ENCODE data around the gene SF3A2. TPM values are rescaled to one million over a fixed set of nuclear protein-coding genes. Genes with fewer than 3 reads are reported as not detected.
"Not testable (repeated sequence)": the region's sequence is repeated elsewhere in the genome, so short reads cannot be mapped to it uniquely, and the experiment has no call there.

The SF3A2 gene
- total RNA-seq, 1 experiment from 2014 or later: 18.9 TPM

DNA sequence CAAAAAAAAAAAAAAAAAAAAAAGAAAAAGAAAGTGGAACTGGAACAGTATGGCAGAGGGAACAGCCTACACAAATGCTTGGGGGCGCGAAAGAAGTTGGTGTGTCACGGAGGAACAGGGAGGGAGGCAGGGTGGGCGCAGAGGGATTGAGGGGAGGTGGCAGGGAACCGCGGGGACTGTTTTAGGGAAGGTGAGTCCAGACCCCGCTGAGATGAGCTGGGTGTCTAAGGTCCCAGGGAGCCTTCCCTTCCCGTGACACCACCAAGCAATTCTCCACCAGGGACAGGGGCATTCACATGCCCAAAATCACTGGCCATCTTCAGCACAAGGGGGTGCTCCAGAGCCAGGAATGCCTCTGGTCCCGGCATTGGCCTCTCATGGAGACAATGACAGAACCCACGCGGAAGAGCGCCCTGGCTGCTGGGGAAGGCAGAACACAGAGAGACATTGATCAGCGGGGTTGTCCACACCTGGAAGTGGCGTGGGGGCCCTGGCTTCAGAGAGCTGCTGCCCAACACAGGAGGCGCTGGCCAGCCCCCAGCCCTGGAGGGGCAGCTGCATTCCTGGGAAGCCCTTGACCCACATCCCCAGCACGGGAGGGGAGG, 38.4 kb downstream of the SF3A2 start:
- DNase-seq (ENCODE audit: low read depth): peak; percentile 66

DNA sequence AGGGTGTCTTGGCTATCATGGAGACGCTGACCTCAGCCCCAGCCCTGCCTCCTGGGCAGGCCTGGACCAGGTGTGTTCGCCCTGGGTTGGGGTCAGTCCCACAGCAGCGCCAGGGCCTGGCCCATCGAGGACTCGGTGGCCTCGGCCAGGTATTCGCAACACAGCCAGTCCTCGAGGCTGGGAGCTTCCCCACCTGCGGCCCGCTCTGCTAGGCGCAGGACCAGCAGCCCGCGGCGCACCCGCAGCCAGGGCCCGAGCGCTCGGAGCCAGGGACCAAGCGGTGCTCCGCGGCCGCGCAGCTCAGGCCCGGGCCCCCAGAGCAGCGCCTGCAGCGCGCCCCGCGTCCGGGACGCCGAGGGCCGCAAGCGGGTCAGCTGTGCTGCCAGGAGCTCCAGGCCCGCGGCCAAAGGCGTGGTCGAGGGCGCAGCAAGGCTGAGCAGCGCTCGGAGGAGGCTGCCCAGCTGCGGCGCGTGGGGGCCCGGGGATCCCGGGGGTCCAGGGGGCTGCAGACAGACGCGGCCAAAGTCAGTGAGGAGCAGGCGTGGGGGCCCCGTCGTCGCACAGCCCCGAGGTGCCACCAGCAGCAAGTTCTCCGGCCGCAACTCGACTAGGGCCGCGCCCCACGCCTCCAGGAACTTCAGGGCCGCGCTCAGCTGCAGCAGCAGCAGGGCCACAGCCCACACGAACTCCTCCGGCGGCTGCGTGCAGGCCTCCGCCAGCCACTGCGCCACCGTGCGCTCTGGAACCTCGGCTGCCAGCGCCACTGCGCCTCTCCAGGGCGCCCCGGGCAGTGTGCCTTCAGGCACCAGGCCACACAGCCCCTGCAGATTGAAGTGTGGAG, 39.2 kb downstream of the SF3A2 start:
- DNase-seq (ENCODE audit: low read depth): no peak

DNA sequence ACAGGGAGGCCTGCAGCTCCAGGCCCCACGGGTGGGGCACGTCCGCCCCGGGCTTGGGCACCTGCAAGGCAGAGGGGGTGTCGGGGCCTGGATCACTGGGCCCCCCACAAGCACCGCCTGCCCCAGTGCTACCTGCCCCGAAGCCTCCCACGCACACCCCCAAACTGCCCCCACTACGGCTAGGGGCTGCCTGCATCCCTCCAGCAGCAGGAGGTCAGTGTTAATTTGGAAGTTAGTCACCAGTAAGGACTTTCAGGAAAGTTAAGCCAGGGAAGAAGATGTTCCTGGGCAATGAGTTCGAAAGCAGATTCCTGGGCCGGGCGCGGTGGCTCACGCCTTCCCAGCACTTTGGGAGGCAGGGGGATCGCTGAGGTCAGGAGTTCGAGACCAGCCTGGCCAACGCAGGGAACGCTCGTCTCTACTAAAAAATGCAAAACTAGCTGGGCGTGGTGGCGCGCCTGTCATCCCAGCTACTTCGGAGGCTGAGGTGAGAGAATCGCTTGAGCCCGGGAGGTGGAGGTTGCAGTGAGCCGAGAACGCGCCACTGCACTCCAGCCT, 39.9 kb downstream of the SF3A2 start:
- no peak for DNase-seq (ENCODE audit: low read depth)

DNA sequence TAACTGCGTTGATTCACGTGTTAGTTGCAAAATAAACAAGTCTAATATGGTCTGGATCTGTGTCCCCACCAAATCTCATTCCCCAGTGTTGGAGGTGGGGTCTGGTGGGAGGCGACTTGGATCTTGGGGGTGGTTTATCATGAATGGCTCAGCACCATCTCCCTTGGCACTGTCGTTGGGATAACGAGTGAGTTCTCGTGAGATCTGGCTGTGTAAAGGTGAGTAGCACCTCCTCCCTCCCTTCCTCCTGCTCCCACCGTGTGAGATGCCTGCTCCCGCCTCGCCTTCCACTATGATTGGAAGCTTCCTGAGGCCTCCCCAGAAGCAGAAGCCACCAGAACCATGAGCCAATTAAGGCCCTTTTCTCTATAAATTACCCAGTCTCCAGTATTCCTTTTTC, 40.5 kb downstream of the SF3A2 start:
- no peak for DNase-seq (ENCODE audit: low read depth)

DNA sequence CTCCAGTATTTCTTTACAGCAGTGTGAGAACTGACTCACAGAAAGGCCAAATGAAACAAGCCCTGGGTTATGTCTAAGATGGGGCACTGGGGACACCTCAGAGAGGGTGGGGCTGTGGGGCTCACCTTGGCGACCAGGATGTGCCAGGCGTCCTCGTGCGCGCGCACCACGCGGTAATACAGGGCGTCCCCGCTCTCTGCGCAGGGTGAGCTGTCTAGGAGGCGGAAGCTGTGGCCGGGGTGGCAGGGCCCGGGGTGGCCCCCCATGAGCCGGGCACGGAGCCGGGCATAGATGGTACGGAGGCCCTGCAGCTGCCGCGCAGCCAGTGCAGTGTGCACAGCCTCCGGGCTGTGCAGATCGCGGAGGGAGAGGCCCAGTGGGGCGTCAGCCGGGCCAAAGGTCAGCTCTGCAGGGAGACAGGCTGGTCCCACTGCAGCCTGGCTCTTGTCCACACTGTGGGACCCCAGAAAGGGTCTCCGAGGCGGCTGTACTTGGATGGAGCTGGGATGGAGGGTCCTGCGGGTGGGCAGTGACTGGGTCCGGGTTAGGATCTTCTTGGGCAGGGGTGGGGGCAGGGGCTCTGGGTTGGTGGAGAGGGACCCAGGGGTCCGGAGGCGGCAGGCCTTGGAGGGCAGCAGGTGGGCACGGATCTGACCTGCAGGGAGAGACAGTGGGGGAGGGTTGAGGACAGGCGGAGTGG, 42.0 kb downstream of the SF3A2 start:
- DNase-seq (ENCODE audit: low read depth): no peak

DNA sequence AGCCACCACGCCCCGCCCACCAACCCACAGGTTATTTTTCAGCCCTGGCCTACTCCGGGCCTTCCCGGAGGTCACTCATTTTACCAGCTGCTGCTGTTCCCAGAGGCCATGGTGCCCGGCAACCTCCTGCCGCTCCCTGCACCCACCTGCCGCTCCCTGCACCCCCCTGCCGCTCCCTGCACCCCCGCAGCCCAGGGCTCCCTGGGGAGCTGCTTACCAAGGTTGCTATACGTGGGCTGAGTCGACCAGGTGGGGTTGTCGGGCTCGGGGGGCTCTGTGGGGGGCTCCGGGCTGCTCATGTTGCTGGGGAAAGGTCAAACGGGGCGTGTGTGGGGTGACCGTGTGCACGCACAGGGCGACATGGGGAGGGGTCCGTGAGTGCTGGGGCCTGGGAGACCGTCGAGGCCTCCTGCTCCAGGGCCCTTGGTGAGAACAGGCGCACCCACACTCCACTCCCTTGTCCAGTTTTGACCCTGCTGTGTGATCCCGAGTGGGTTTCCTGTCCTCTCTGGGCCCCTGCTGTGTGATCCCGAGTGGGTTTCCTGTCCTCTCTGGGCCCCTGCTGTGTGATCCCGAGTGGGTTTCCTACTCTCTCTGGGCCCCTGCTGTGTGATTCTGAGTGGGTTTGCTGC, 44.1 kb downstream of the SF3A2 start:
- no peak for DNase-seq (ENCODE audit: low read depth)

DNA sequence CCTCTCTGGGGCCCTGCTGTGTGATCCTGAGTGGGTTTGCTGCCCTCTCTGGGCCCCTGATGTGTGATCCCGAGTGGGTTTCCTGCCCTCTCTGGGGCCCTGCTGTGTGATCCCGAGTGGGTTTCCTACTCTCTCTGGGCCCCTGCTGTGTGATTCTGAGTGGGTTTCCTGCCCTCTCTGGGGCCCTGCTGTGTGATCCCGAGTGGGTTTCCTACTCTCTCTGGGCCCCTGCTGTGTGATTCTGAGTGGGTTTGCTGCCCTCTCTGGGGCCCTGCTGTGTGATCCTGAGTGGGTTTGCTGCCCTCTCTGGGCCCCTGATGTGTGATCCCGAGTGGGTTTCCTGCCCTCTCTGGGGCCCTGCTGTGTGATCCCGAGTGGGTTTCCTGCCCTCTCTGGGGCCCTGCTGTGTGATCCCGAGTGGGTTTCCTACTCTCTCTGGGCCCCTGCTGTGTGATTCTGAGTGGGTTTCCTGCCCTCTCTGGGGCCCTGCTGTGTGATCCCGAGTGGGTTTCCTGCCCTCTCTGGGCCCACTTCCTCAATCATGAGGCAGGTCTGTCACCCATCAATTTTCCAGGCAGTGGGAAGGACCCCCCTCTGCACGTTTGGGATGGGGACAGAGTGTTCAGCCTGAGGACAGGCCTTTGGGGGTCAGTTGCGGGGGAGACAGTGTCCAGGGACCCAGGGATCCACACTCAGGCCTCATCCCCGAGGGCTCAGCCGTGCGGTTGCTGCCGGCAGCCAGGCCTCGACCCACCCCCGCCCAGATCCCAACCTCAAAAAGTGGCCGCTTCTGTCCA, 44.8 kb downstream of the SF3A2 start:
- not testable (repeated sequence) for DNase-seq (ENCODE audit: low read depth)

DNA sequence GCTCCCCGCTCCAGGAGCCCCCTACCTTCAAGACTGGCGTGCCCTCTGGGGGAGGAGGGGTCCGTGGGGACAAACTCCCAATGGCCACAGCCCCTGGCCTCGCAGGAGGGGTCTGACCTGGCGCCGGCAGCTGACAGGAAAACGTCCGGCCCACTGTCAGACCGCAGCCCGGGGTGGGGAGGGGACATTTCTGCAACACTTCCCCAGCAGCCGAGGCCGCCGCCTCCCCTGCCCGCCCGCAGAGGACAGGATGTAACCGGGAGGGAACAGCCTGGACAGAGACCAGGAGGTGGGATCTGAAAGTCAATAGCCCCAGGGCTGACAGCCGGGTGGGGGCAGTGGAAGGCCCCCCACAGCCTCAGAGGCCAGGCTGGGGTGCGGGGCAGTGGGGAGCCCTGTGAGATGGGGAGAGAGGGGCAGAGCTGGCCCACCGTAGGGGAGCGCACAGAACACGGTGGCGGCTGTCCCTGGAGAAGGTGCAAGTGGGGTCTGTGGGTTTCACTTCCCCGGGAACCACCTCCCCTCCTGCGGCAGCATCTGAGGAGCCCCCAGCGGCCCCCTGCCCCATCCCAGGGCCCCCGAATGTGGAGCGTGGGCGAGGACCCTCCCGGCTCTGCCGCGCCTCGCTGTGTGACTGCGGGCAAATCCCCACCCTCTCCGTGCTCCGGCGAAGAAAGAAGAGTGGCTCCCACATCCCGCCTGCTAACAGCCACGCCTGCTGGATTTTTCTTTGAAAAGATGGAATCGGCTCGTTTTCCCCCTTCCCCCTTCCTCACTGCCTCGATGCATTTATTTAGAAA, 45.6 kb downstream of the SF3A2 start, which contains the start of gene PEAK3:
Gene PEAK3 (minus strand): TSS at position 114 of the 800 bp plus-strand sequence. CDS start 1,244 bp downstream, outside the sequence.
- peak; percentile 72 for DNase-seq (ENCODE audit: low read depth)

DNA sequence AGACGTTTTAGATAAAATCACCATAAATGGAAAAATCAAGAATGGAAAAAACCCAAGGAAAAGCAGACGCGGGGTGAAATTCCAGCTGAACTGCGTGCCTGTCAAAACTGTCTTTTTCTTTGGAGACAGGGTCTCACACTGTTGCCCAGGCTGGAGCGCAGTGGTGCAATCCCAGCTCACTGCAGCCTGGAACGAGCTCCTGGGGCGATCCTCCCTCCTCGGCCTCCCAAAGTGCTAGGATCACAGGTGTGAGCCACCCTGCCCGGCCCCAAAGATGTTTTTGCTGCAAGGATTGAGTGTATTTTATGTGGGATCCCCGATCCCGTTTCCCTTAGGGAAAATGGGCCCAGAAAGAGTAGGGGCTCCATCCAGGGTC, 46.2 kb downstream of the SF3A2 start:
- DNase-seq (ENCODE audit: low read depth): no peak

DNA sequence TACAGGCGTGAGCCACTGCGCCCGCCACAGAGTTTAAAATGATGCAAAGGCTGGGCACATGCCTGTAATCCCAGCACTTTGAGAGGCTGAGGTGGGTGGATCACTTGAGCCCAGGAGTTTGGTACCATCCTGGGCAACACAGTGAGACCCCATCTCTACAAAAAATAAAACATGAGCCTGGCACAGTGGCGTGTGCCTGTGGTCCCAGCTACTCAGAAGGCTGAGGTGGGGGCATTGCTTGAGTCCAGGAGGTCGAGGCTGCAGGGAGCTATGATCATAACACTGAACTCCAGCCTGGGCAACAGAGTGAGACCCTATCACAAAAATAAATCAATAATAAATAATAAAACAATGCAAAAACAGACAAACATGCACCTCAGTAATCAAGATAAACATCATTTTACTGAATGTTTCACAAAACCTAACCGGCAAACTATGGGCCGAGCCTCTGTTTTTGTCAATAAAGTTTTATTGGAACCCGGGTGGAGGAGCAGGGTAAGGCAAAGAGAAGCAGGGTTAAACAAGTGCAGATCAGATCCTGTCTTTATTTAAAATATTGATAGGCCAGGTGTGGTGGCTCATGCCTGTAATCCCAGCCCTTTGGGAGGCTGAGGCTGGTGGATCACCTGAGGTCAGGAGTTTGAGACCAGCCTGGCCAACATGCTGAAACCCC, 47.3 kb downstream of the SF3A2 start:
- DNase-seq (ENCODE audit: low read depth): no peak

DNA sequence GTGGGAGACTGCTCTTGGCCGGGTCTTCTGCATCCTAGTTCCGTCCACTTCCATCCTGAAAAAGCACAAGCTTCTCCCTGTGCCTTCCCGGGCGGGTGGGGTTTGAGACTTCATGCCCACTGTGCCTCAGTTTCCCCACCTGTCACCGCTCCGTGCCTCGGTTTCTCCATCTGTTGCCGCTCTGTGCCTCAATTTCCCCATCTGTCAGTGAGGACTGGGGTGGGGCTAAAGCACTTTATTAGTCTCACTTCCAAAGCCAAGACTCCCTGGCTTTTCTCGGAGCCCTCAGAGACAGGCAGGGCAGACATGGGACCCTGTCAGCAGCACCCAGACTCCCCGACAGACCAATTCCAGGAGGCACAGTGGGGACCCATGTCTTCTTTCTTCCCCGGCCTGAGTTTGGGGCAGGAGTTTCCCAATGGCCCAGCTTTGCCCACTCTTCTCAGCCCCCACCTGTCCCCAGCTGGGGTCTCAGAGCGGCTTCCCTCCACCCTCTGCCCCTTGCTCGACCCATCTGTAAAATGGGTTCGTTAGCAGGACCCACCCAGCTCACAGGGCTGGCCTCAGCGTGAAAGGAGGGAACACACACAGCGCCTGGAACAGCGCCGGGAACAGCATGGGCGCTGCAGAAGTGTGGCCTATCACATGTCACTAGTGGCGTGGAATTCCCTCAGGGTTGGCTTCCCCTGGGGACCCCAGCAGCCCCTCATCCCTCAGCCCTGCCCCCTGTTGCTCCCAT, 49.9 kb downstream of the SF3A2 start:
- DNase-seq (ENCODE audit: low read depth): no peak

DNA sequence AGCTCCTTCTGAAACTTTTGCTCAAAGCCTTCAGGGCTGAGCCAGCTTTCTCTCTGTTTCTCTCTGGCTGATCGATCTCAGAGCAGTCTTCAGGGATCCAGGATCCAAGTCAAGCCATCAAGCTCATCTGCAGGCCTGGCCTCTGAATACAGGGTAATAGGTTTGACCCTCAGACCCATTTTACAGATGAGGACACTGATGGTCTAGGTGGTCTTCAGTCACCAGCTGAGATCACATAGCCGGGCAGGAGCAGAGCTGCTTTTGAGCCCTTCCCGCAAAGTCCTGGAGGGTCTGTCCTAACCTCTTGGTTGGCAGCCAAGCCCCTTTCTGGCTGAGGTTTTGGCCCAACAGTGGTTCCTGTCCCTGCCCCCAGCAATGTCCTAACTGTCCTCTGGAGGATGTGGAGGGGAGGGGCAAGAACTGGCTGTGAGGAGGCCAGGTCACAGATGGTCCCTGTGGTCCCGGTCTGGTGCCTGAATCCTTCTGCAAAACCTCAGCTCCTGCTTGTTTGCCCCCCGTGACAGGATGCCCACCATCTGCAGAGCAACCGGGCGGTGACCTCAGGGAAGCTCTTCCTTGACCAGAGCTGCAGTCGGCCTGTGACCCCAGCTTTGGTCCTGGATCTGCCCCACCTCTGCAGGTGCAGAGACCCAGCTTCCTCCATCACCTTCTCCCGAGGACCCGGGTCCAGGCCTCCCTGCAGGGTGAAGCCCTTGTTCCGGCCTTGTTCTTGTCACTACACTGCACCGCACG, 51.1 kb downstream of the SF3A2 start:
- DNase-seq (ENCODE audit: low read depth): no peak

DNA sequence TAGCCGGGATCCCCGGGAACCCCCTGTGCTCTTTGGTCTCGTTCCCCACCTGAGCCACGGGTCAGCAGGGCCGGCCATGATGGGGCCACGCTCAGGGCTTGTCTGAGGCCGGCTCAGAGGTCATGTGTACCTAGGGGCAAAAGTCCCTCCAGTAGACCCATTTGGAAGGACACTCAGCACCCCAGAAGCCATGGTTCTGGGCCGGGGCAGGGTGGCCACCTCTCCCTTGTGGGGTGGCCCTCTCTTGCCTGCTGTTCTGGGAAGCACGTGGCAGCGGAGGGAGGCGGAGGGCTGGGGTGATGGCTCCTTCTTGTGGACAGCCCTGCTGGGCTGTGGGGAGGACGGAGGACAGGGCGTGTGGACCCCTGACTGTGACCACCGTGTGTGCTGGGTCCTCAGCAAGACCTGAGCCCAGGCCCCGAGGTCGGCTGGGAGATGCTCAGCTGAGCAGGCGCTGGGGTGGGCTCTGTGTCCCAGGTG, 51.8 kb downstream of the SF3A2 start:
- DNase-seq (ENCODE audit: low read depth): no peak

DNA sequence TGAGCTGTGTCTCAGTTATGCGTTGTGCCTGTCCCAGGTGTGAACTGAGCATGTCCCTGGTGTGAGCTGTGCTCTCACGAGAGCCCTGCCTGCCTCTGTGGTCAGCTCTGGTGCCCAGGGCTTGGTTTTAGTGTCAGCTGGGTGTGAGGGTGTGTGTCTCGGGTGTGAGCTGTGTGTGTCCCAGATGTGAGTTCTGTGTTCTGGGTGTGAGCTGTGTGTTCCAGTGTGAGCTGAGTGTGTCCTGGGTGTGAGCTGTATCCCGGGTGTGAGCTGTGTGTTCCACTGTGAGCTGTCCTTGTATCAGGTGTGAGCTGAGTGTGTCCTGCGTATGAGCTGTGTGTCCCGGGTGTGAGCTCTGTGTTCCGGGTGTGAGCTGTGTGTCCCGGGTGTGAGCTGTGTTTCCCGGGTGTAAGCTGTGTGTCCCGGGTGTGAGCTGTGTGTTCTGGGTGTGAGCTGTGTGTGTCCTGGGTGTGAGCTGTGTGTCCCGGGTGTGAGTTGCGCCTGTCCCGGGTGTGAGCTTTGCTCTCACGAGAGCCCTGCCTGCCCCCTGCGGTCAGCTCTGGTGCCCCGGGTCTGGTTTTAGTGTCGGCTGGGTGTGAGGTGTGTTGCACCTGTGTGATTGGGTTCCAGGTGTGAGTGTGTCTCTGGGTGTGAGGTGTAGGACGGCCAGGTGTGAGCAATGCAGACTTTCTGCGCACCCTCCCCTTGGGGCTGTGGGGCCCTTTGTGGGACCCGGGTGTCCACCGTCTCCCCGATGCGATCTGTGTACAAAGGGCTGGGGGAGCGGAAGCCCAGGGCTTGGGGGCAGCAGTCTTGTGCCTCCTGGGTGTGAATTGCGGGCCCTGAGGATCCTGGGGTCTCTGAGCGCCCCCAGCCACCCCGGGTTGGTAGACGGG, 52.4 kb downstream of the SF3A2 start:
- no peak for DNase-seq (ENCODE audit: low read depth)

DNA sequence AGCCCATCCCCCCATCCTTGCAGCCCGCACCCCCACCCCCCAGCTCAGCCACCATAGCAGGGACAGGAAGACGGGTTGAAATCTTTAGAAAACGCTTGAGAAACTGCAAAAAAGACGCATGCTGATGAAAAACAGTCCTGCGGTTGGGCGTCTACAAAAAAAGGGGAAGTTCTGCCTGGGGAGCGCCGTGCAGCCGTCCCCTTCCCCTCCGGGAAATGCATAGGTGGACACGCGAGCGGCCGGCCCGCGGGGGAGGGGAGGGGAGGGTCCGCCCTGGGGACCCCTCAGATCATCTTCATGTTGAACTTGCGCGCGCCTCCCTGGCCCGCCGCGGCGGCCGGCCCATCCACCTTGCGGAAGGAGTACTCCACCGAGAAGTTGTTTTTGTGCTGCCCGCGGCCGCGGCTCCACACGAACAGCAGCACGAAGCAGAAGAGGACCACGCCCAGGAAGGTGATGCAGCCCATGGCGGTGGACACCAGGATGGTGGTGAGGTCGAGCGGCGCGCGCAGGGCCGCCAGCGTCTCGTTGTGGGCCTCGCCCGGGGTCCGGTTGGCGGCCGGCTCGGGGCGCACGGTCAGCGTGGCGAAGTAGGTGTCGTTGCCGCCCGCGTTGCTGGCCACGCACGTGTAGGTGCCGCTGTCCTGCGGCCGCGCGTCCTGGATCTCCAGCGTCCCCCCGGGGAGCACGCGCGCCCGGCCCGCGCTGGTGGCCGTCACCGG, 53.3 kb downstream of the SF3A2 start:
- DNase-seq (ENCODE audit: low read depth): no peak

DNA sequence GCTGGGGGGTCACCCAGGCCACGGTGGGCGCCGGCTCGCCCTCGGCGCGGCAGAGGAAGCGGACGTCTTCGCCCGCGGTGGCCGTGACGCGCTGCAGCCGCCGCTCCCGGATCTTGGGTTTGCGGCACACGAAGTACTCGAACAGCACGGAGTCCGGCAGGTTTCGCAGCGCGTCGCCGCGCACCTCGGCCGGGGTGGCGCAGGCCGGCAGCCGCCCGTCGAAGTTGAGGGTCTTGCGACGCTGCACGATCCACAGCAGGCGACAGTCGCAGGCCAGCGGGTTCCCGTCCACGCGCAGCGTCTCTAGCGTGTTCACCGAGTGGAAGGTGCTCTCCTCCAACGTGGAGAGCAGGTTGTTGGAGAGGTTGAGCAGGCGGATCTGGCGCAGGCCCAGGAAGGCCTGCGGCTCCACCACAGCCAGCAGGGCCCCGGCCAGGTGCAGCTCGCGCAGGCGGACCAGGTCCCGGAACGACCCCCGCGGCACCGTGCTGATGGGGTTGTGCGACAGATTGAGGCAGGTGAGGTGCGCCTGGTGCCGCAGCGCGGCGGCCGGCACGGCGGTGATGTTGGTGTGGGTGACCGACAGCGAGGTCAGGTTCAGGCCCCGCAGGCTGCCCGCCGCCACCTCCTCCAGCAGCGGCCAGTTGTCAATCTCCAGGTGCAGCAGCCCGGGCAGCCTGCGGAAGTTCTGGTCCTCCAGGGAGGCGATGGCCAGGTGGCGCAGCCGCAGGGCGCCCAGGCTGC, 54.0 kb downstream of the SF3A2 start:
- no peak for DNase-seq (ENCODE audit: low read depth)

Measured in RPMI7951 (cell line).